GM19324 (cell line): ENCODE measurements around the gene INSC.
A peak's percentile ranks its signal among the peaks of the same experiment; 100 is the strongest.

Experiments
- ATAC-seq: cut with Tn5 transposase; IDR thresholded peaks from one replicate; pipeline ENCODE4 v1.9.1; 2021; ENCODE audit warnings: mild to moderate bottlenecking, moderate library complexity; ENCODE audit not compliant: unreplicated experiment, low FRiP score

Gene INSC

DNA sequence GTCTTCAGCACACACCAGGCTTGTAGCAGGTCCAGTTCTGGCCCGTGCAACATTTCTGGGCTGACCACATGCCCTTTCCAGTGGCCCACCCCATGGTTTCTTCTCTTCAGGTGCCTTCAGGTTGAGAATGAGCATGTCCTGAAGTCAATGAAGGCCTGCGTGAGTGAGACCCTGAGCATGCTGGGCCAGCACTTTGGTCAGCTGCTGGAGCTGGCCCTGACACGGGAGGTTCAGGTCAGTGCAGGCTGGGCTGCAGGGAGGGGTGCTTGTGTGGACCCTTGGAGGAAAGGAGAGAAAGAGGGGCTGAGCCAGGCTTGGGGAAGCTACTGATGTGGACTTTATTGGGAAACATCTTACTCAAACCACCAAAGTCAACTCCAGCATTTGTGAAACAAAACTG is 63.5 kb downstream of the INSC start:
- ATAC-seq = no peak

DNA sequence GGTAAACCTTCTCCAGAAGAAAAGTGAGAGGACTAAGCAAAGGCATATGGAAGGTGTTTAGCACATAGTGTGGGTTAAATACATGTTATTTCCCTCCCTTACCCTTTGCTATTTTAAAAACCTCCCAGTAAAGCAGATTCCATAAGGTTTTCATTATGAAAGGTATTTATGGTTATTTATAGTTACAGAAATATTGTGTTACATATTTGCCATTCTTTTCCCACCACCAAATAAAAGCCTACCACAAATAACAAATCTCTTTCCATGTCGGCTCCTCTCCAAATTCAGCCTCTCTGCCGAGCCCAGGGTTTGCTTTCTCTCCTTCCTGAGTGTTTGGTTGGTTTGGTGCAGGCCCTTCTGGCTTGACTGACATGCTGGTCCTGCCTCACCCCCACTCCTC is 64.4 kb downstream of the INSC start:
- no peak for ATAC-seq

DNA sequence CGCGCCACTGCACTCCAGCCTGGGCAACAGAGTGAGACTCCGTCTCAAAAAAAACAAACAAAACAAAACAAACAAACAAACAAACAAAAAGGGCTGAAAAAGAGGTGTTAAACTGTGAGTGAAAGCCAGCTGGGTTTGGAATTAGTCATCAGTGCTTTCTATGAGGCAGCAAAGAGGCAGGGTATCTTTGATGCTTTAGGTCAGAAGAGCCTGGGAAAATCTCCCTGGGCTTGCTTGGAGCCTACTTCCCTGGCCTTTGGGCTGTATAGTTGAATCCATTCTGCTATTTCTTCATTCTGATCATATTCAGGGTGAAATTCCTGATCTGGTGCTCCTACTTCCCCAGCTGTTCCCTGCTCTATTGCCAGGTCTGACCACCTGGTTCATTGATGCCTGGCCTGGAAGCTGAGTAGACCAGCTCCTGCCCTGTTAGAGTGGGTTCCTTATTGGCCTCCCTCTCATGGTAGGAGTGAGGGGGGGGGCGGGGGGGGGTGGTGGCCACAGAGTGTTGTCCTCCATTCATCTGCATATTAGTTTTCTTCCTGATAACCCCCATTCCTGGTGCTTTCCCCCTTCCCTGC is 65.6 kb downstream of the INSC start:
- ATAC-seq = peak; percentile 57

DNA sequence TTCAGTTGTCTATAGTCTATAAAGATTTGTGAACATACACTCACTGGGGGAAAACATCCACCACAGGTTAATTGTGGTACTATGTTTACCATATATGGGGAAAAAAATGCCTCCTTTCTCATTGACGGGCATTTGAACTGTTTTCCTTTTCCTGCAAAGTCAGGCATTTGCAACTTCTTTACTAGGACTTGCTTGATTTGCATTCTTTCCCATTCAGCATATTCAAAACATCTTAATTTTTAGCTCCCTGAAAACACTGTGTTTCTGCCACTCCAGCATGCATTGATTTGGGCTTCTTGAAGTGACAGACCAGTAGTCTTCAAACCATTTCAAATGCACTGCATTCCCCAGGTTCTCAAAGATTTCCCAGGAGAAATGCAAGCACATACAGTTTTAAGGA is 67.6 kb downstream of the INSC start:
- ATAC-seq = no peak

DNA sequence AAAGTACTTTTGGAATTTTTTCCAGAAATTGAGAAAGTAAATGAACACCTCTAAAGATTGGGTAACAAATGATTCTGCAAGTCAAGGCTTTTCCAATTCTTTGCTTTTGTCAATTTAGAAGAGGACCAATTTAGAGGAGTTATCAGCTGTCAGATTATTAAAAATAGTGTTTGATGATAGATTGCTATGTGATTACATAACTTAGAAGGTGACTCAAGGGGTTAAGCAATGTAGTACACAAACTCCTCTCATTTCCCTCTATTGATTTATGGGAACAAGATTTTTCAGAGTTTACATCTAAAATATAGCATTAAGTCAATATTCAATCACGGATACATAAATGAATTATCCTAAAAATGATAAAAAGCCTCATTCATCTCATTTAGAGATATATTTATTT is 70.3 kb downstream of the INSC start:
- ATAC-seq = no peak

DNA sequence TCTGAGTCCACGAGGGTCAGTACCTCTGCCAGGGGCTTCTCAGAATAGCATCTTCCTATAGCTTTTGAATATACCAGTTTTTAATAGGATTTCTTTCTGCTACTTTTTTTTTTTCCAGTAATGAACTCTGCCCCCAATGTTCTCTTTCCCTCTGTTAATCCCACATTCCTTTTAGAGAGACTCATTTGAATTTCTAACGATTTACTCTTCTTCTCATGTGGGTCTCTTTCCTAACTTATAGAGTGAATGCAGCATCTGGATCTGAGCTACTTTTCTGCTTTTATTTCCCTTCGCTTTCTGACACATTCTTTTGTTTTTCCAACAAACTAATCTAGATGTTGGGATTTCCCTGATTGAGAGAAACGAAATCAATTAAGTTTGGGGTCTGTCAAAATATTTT is 71.4 kb downstream of the INSC start:
- no peak for ATAC-seq

DNA sequence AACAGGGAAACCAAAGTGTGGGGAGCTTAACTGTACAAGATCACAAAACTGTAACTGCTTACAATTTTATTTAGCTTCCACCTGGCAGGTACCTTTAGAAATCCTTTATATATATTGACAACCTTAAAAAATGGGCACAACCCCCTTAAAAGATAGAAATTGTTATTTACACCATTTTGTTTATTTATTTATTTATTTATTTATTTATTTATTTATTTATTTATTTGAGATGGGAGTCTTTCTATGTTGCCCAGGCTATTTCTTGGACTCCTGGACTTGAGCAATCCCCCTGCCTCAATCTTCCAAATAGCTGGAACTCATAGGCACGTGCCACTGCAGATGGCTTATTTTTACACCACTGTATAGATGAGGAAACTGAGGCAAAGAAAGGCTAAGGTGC is 74.5 kb downstream of the INSC start:
- no peak for ATAC-seq

DNA sequence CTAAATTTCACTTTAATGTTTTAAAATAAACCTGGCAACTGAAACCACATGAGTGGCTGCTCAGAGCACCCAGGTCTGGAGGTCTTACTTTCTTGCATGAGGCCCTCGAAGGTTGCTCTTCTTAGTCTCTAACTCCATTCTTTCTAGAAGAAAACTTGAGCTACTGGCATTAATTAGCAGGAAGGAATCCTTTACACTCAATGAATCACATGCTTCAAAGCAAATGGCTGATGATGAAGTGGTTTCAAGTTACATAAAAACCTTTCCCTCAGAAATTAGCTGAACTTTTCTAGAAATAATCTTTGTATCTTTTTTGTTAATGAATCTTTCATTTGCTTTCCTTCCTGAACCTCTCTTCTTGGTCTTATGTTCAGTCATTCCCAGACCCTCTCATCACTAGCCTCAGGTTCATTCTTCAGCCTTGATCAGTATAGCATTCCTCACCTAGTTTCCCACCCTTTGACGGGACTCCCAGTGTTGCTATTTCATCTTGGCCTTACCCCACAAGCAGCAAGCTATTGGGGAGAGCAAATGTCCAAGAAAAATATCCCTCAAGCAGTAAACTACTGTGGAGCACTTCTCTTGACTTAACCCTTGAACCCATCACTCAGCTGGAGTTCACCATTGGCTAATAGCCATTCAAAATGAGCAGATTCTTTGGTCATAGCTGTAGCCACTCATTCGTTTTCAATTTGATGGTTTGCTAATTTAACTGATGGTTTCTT is 75.1 kb downstream of the INSC start:
- ATAC-seq = no peak

DNA sequence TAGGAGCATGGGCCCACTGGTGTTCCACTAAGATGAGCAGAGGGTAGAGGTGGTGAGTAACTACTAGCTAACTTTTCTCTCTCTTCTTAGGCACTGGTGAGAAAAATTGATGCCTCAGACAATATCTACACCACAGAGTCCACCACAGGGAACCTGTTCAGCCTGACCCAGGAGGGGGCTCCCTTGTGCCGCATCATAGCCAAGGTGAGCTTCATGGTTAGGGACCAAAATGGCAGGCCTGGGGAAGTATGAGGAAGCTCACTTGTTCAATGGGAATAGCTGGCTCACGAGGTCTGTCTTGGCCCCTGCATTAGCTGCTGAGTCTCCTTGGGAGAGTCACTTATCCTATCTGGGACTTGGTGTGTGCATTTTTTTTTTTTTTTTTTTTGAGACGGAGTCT is 75.9 kb downstream of the INSC start:
- no peak for ATAC-seq

DNA sequence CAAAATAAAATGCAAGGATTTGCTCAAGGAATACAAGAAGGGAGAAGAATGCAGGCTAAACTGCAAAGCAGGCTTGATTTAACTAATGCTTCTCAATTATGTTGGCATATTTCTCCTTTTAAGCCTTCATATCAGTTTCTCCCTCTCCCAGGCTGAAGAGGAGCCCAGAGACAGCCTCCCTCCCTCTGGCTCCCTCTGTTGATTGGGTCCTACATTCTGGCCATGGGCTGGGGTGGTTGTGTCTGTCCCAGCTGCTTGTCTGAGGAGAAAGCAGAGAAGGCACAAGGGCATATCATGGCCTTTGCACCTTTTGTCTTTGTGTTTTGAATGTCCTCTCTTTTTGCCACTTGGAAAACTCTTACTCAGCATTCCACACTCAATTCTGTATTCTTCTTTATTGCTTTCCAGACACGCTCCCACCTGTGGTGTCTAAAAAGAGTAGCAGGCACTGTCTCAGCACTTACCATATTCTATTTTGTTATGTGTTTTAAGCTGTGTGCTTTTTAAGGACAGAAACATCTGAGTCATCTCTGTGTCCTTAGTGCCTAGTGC is 77.4 kb downstream of the INSC start:
- no peak for ATAC-seq

DNA sequence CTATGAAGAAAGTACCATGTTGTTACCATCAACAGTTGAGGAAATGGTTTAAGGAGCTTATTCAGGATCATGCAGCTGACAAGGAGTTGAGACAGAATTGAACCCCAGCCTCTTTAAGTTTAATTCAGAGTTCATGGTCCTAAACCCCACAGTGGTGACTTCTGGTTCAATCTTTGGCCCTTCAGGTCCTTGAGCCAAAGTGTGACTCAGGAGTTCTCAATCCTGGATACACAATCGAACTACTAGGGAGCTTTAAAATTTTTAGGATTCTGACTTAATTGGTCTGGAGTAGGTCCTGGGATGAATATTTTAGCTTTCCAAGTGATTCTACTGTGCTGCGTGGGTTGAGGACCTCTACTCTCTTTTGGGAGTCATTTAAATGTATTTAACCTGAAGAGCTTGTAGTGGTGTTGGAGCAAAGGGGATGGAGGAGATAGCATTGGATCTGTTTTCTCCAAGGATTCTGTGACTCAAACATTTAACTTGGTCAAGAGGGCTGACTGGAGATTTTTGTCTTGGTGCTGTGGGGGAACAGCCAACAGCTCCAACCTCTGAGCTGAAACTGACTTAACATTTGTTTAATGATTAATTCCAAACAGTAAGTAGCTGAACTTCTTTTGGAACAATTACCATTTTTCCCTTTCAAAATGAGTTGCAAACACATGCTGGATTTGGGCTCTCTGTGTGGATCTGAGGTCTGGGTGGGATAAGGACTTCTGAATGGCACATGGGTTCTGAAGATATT is 80.1 kb downstream of the INSC start:
- no peak for ATAC-seq

DNA sequence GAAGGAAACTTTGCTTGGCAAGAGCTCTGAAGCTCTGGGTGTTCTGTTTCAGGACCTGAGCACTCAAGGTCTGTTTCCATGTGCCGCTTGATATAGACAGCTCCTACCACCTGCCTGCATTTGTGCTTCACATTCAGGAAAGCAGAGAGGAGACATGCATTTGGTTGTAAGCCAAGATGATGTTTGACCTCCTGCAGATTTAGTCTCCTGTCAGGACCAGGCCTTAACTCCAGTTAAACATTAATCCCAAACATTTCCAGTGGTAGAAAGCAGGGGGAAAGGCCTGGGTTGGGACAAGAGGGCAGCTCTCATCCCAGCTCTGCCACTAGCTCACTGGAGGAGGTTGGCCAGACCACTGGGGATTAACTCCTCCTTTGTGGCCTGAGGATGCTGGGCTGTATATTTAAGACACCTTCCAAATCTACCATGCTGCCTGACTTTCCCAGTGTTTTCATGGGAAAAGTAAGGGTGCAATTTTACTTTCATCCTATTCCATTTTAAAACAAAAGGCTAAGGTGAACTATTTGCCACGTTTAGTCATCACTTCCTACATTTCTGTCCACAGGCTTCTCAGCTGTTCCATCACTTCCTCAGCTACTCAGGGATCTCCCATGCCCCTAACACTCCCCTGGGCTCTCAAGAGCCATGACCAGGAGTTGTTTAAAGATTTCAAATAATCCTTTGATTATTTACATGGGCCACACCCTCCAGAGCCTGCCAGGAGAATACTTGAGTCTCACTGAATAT is 80.9 kb downstream of the INSC start:
- ATAC-seq = no peak

DNA sequence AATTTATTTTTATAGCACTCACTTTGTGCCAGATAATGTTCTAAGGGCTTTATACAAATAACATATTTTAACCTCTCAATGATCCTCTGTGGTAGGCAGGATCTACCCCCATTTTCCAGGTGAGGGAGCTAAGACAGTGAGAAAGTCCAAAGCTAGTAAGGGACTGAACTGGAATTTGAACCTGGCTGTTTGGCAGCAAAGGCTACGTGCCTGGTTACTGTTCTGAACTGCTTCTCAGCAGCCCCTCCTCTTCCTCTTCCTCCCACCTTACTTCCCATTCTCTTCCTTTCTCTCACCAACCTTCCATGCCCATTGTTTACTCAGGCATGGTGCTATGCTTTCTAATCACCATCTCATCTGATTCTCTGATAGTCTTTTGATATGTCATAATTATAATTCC is 82.0 kb downstream of the INSC start:
- no peak for ATAC-seq

DNA sequence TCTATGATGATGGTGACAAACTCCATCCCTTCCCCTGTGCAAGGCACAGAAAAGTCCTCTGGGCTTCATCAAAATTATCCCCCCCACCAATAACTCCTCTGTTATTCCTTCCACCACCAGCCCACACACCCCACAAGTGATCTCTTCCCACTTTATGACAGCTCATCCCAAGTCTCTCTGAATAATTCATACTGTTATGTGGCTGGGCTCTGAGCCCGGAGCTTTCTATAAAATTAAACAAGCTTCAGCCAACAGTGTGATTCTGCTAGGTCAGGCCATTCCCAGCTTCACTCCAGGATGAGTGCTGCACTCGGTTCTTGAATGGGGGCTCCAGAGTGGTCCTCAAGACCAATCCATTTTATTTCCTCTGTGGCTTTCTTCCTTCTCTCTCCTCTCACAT is 83.0 kb downstream of the INSC start:
- no peak for ATAC-seq

DNA sequence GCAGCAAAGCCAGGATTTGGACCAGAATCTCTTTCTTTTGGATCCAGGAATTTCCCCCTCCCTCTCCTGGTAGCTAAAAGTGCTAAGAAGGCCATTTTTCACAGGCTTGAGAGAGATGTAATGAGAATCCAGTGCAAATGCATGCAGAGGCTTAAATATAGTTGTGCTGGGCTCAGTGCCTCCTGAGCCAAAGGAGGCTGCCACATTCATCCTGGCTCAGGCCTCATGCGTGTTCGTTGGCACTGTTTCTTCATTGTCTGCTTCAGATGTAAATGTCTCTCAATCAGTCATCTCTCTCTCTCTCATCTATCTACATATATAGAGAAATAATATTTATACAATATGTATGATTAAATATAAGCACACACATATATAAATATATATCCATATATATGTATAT is 83.6 kb downstream of the INSC start:
- no peak for ATAC-seq

DNA sequence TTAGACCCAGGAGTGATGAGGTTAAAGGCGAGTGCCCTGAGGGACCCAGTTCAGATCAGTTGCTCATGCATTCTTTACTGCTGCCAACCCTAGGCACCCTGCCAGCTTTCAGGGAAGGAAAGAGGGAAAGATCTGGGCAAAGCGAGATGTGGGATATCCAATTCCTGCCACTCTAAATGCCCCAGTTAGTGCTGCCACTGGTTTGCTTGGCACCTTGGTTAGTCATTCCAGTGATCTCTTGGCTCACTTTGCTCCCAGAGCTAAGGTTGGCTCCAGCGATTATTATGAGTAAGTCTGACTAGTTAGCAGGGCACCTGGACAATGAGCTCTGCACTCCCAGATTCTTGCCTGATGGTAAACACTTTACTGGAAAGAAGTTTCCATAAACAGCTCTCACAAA is 85.0 kb downstream of the INSC start:
- ATAC-seq = no peak

DNA sequence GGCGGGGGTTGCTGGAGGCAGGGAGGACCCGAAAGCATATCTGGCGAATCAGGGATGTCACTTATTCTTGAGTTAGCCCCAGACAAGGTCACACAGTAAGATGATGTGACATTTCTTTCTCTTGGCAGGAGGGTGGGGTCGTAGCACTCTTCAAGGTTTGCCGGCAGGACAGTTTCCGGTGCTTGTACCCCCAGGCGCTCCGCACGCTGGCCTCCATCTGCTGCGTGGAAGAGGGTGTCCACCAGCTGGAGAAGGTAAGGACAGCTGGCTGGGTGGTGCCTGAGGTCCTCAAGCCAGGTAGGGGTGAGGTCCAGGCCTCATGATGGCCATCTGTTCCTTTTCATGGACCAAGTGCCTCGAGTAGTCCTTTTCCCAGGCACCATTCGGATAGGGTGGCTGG is 86.0 kb downstream of the INSC start:
- no peak for ATAC-seq

DNA sequence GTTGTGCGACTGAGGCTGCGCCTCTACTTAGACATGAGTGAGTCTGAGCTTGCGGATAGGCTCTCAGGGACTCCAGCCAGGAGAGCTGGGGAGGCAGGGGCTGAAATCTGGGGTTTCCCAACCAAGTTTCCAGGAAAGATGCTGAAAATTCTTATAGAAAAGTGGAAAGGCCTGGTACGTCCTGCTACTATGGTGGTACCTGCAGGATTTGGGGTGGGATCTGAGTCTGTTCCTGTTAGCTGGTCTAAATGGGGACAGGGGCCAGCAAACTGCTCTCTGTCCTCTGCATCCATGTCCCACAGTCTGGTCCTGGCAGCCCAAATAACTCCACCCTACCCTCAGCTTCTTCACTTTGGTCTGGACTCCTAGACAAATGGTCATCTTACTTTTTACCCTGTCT is 86.9 kb downstream of the INSC start:
- no peak for ATAC-seq

DNA sequence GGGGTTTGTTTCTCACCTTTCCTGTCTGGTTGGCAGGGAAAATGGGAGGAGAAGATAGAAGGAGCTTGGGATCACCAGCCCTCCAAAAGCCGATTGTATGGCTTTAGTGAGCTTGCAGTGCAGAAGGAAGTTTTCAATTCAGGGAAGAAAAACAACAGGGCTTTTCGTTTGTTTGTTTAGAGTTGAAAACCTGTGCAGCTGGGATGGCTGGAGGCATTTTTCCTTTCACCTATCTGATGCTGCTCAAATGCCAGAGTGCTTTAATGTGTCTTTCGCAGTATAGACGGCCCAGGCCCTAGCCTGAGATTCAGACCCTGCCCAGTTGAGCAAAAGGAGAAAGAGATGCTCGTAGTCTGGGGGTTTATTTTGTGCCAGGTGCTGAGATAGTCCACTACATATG is 87.9 kb downstream of the INSC start:
- no peak for ATAC-seq

DNA sequence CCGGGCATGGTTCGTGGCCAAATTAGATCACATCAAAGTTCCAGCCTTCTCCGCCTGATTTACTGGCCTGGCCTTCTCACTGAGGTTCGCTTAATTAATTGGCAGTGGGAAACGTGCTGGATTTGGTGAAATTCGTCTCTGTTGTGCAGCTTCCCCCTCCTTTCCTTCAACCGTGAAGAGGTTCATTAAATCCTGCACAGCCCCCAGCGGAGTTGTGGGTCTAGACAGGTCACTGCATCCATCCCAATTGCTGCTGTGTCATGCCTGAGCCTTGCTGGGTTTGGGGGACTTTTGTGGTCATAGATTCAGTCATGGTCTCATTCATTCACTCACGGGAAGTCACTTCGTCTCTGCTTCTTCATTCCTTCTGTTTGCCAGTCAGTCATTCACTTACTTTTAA is 90.0 kb downstream of the INSC start:
- no peak for ATAC-seq

DNA sequence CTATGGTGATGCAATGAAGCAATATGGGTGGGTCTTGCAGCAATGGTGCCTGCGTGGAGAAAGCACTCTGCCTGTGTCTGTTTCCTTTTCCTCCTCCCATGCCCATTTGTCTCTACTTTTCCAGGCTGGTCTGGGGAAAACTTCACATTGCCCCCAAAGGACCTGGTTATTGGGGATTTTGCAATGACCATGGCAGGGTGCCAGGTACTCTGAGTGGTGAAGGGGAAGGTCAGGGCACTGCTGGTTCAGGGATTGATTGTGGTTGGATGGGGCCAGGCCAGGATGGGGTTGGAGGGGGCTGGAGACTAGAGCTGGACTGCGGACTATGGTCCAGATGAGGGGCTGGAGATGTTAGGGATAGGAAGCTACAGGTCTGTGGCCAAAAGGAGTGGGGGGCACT is 92.1 kb downstream of the INSC start:
- ATAC-seq = no peak
